ENCODE results near the gene PRTFDC1. TPM values are rescaled to one million over a fixed set of nuclear protein-coding genes. Genes with fewer than 3 reads are reported as not detected.
A peak's percentile ranks its signal among the peaks of the same experiment; 100 is the strongest.

Gene PRTFDC1
- total and polyA plus RNA-seq, 2 of the 13 experiments (the other 11 are each of a cell fraction or from before 2014, with no cell fraction given): not detected

DNA sequence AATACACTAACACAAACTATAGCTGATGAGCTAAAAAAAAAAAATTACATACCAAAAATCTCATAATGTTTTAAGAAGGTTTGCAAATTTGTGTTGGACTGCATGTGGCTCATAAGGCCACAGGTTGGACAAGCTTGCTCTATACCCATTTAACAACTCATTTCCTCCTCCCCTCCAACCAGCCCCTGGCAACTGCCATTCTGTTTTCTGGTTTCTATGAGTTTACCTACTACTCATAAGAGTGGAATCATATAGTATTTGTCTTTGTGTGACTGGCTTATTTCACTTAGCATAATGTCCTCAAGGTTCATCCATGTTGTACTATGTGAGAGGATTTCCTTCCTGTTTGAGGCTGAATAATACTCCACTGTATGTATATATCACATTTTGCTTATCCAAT lies 128.3 kb downstream of the PRTFDC1 start (continued):
- no peak for TF ChIP-seq ZNF33A (CRISPR knock-in tag; IDR thresholded peaks at IDR 0.05; ENCODE audit: borderline replicate concordance)

DNA sequence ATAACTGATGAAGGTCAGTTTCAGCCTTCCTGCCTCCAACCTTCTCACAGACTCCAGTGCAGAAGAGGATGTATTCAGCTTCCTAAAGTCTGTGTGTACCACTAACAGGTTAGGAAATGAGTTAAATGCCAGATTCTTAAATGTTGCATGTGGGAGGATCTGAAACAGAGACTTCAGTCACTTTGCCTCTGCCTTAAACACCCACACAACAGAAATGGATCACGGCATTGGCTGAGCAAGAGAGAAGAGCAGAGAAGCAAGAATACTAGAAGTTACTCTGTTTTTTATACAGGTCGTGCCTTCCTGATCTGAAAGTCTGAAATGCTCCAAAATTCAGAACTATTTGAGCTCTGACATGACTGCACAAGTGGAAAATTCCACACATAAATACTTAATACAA lies 129.8 kb downstream of the PRTFDC1 start:
- Histone ChIP-seq H3K36me3 (replicated peaks in 1 of 2; ENCODE audit: control insufficient read depth in 1 of 2, insufficient read depth in 2 of 2, low read length in 2 of 2) (no peaks in the 10 kb centered on the region), H4K20me1 (ENCODE audit: insufficient read depth, low read length) (no peaks in the 10 kb centered on the region), H3K27ac (ENCODE audit: extremely low read length, insufficient read depth, low read length) (no peak overlapping the region), H2AFZ (ENCODE audit: low read length) (no peak overlapping the region), H3K4me2 (ENCODE audit: low read depth, low read length) (no peak overlapping the region), H3K79me2 (ENCODE audit: insufficient read depth, low read length) (no peaks in the 10 kb centered on the region), H3K4me1 (ENCODE audit: insufficient read depth, low read length) (no peaks in the 10 kb centered on the region), H3K4me3 (replicated peaks in 1 of 3; ENCODE audit: insufficient read depth in 1 of 3, low read depth in 2 of 3, low read length in 3 of 3) (no peak overlapping the region), H3K27me3 (ENCODE audit: control insufficient read depth in 1 of 2, insufficient read depth in 2 of 2, low read length in 2 of 2) (no peaks in the 10 kb centered on the region), H3K9me3 (ENCODE audit: low read length) (no peaks in the 10 kb centered on the region), H3K9ac (ENCODE audit: insufficient read depth, low read depth, low read length) (no peak overlapping the region)
- ChIA-PET POLR2A (no interaction called here), CTCF (ENCODE audit: low intra/inter-chr PET ratio, low total read pairs) (no interaction called here)
- 0% methylated on average over 2 of the region's 2 CpGs for WGBS (ENCODE audit: low lambda C conversion rate)
- no TSS peak for BruUV-seq (replicated peaks)
- TF ChIP-seq GATA4 (IDR thresholded peaks at IDR 0.05; ENCODE audit: borderline replicate concordance, low read depth): no peak
- no peak for TF ChIP-seq ASH2L (IDR thresholded peaks at IDR 0.05; ENCODE audit: insufficient read length, low read depth, low read length)
- no peak for TF ChIP-seq TSC22D2 (CRISPR knock-in tag; IDR thresholded peaks at IDR 0.05; ENCODE audit: borderline replicate concordance)
- no peak for ATAC-seq
- in situ Hi-C loops (cut with HindIII; ENCODE audit: extremely low pct_ligation_motif_present, low pct_unique_long_range_greater_than_20kb): no loop called here
- intact Hi-C loops (cut with micrococcal nuclease; ENCODE audit: unreplicated experiment): no loop called here
- no peak for FAIRE-seq
- no peak for DNase-seq (ENCODE audit: low spot score)

DNA sequence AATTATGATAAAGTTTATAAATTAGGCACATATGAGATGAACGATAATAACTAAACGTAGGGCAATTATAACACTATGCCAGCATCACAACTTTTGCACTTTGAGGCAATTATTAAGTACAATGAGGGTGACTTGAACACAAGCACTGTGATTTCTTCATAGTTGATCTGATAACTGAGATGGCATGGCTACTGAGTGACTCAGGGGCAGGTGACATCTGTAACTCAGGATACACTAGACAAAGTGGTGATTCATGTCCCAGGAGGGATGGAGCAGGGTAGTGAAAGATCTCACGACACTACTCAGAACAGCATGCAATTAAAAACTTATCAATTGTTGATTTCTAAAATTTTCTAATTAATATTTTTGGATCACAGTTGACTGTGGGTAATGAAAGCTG lies 130.4 kb downstream of the PRTFDC1 start:
- 24% methylated on average over 3 of the region's 3 CpGs for WGBS (ENCODE audit: low lambda C conversion rate)

More for the DNA sequence above, 130.4 kb downstream of the PRTFDC1 start:
- Histone ChIP-seq H3K79me2 (ENCODE audit: insufficient read depth, low read length) (no peaks in the 10 kb centered on the region), H2AFZ (ENCODE audit: low read length) (no peak overlapping the region), H3K36me3 (replicated peaks in 1 of 2; ENCODE audit: control insufficient read depth in 1 of 2, insufficient read depth in 2 of 2, low read length in 2 of 2) (no peaks in the 10 kb centered on the region), H4K20me1 (ENCODE audit: insufficient read depth, low read length) (no peaks in the 10 kb centered on the region), H3K4me2 (ENCODE audit: low read depth, low read length) (no peak overlapping the region), H3K27ac (ENCODE audit: extremely low read length, insufficient read depth, low read length) (no peak overlapping the region), H3K9me3 (ENCODE audit: low read length) (no peaks in the 10 kb centered on the region), H3K27me3 (ENCODE audit: control insufficient read depth in 1 of 2, insufficient read depth in 2 of 2, low read length in 2 of 2) (no peaks in the 10 kb centered on the region), H3K4me1 (ENCODE audit: insufficient read depth, low read length) (no peaks in the 10 kb centered on the region), H3K4me3 (replicated peaks in 1 of 3; ENCODE audit: insufficient read depth in 1 of 3, low read depth in 2 of 3, low read length in 3 of 3) (no peak overlapping the region), H3K9ac (ENCODE audit: insufficient read depth, low read depth, low read length) (no peak overlapping the region)
- in situ Hi-C loops (cut with HindIII; ENCODE audit: extremely low pct_ligation_motif_present, low pct_unique_long_range_greater_than_20kb) (no loop called here), intact Hi-C loops (cut with micrococcal nuclease; ENCODE audit: unreplicated experiment) (no loop called here)
- POLR2A ChIA-PET: no interaction called here
- TF ChIP-seq, protein P1, sequence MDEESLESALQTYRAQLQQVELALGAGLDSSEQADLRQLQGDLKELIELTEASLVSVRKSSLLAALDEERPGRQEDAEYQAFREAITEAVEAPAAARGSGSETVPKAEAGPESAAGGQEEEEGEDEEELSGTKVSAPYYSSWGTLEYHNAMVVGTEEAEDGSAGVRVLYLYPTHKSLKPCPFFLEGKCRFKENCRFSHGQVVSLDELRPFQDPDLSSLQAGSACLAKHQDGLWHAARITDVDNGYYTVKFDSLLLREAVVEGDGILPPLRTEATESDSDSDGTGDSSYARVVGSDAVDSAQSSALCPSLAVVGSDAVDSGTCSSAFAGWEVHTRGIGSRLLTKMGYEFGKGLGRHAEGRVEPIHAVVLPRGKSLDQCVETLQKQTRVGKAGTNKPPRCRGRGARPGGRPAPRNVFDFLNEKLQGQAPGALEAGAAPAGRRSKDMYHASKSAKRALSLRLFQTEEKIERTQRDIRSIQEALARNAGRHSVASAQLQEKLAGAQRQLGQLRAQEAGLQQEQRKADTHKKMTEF (CRISPR knock-in tag; IDR thresholded peaks at IDR 0.05): no peak
- TF ChIP-seq, protein P2, sequence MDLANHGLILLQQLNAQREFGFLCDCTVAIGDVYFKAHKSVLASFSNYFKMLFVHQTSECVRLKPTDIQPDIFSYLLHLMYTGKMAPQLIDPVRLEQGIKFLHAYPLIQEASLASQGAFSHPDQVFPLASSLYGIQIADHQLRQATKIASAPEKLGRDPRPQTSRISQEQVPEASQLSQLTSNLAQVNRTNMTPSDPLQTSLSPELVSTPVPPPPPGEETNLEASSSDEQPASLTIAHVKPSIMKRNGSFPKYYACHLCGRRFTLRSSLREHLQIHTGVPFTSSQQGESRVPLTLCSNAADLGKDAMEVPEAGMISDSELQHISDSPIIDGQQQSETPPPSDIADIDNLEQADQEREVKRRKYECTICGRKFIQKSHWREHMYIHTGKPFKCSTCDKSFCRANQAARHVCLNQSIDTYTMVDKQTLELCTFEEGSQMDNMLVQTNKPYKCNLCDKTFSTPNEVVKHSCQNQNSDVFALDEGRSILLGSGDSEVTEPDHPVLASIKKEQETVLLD (CRISPR knock-in tag; IDR thresholded peaks at IDR 0.05; ENCODE audit: low read depth): no peak
- peak; percentile 54 for TF ChIP-seq FOSL2 (CRISPR knock-in tag; IDR thresholded peaks at IDR 0.05)
- CTCF ChIA-PET (ENCODE audit: low intra/inter-chr PET ratio, low total read pairs): no interaction called here
- ATAC-seq (no peak; the same call in 2 of the 3 replicates), DNase-seq (ENCODE audit: low spot score) (peak; percentile 30), FAIRE-seq (no peak)
- BruUV-seq (replicated peaks): no TSS peak
